ENCODE results near the gene REST. TPM values are rescaled to one million over a fixed set of nuclear protein-coding genes. Genes with fewer than 3 reads are reported as not detected.
A peak's percentile ranks its signal among the peaks of the same experiment; 100 is the strongest.

REST gene
- total RNA-seq, 1 experiment from 2014 or later = 56.6 TPM

- H3K27me3 Mint-ChIP-seq (ENCODE audit: insufficient read depth, unreplicated experiment) = no peaks in the 10 kb centered on the region
- ChIA-PET CTCF (no interaction called here), POLR2A (no interaction called here)
- intact Hi-C loops (cut with micrococcal nuclease; ENCODE audit: unreplicated experiment) = no loop called here
- no peak overlapping the region for H3K4me3 Mint-ChIP-seq (ENCODE audit: unreplicated experiment)
- no peak overlapping the region for H3K27ac Mint-ChIP-seq (ENCODE audit: unreplicated experiment)
- no peaks in the 10 kb centered on the region for H3K27me3 ChIP-seq (replicated peaks; ENCODE audit: control insufficient read depth, insufficient read depth, low read length)
- H3K36me3 Mint-ChIP-seq (ENCODE audit: insufficient read depth, unreplicated experiment) = peaks cover 69% of the 10 kb centered on the region
- H3K9me3 Mint-ChIP-seq (ENCODE audit: unreplicated experiment) = peaks cover 12% of the 10 kb centered on the region
- H3K36me3 ChIP-seq (ENCODE audit: control insufficient read depth, insufficient read depth, low read length) = peaks cover 4% of the 10 kb centered on the region
- no peak overlapping the region for H3K4me3 ChIP-seq (ENCODE audit: low read depth, low read length)
- 0 out of 2 replicates have a peak, but pooled peaks cover 6% of the 10 kb centered on the region for H3K9me3 ChIP-seq
- DNase-seq = no peak
- H3K4me1 Mint-ChIP-seq (ENCODE audit: low read depth, unreplicated experiment) = no peaks in the 10 kb centered on the region
- TF ChIP-seq CTCF (IDR thresholded peaks at IDR 0.05; ENCODE audit: insufficient read depth in 1 of 2, low read depth in 1 of 2, low read length in 1 of 2, severe bottlenecking in 1 of 2, unreplicated experiment in 1 of 2) = no peak
- no peaks in the 10 kb centered on the region for H3K4me1 ChIP-seq
- no TSS peak for BruUV-seq (replicated peaks)
Measured at GRCh38 chr4:56973336-56973735, 65.6 kb downstream of the REST start.

- Histone ChIP-seq H3K4me1 (no peaks in the 10 kb centered on the region), H3K27me3 (replicated peaks; ENCODE audit: control insufficient read depth, insufficient read depth, low read length) (no peaks in the 10 kb centered on the region), H3K36me3 (ENCODE audit: control insufficient read depth, insufficient read depth, low read length) (peaks cover 4% of the 10 kb centered on the region), H3K4me3 (ENCODE audit: low read depth, low read length) (peak overlapping the region; percentile 94), H3K9me3 (0 out of 2 replicates have a peak, but pooled peaks cover 6% of the 10 kb centered on the region)
- Mint-ChIP-seq H3K27ac (ENCODE audit: unreplicated experiment) (peak overlapping the region; percentile 69), H3K9me3 (ENCODE audit: unreplicated experiment) (peaks cover 12% of the 10 kb centered on the region), H3K4me3 (ENCODE audit: unreplicated experiment) (peak overlapping the region; percentile 99), H3K27me3 (ENCODE audit: insufficient read depth, unreplicated experiment) (no peaks in the 10 kb centered on the region), H3K4me1 (ENCODE audit: low read depth, unreplicated experiment) (peaks cover under 1% of the 10 kb centered on the region), H3K36me3 (ENCODE audit: insufficient read depth, unreplicated experiment) (peaks cover 60% of the 10 kb centered on the region)
- POLR2A ChIA-PET = no interaction called here
- CTCF ChIA-PET = interaction anchor here (0.6 to 1.6 kb wide), 3 partner anchors 62 to 215 kb away, joined by 3 to 13 read pairs (median 3); partner anchors contain the start of gene REST
- no TSS peak for BruUV-seq (replicated peaks)
- intact Hi-C loops (cut with micrococcal nuclease; ENCODE audit: unreplicated experiment) = no loop called here
- DNase-seq = no peak
- TF ChIP-seq CTCF (IDR thresholded peaks at IDR 0.05; ENCODE audit: insufficient read depth in 1 of 2, low read depth in 1 of 2, low read length in 1 of 2, severe bottlenecking in 1 of 2, unreplicated experiment in 1 of 2) = no peak
Measured at GRCh38 chr4:56976283-56976836, 68.7 kb downstream of the REST start.

DNA sequence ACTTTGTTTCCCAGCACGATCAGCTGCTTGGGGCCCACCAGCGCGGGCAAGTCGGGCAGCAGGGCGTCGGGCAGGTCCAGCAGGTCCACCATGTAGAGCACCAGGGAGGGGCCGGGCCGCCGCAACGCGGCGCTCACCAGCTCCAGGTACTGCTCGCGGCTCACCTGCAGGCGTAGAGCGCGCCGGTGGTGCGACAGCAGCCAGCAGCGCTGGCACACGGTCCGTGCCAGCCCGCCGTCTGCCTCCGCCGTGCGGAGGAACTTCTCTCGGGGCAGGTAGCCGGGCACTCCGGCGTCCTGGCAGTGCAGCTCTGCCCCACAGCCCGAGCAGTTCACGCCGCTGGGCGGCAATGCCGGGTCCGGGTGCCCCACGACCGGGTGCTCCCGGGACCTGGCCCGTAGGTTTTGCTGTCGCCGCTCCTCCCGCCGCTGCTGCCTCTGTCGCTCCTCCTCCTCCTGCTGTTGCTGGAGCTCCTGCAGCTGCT lies 69.2 kb downstream of the REST start:
- peak overlapping the region; percentile 94 for H3K4me3 ChIP-seq (ENCODE audit: low read depth, low read length)
- 0 out of 2 replicates have a peak, but pooled peaks cover 6% of the 10 kb centered on the region for H3K9me3 ChIP-seq
- H3K36me3 ChIP-seq (ENCODE audit: control insufficient read depth, insufficient read depth, low read length) = peaks cover 4% of the 10 kb centered on the region
- no peak for TF ChIP-seq CTCF (IDR thresholded peaks at IDR 0.05; ENCODE audit: insufficient read depth in 1 of 2, low read depth in 1 of 2, low read length in 1 of 2, severe bottlenecking in 1 of 2, unreplicated experiment in 1 of 2)
- no peaks in the 10 kb centered on the region for H3K4me1 ChIP-seq
- Mint-ChIP-seq H3K4me1 (ENCODE audit: low read depth, unreplicated experiment) (peaks cover 6% of the 10 kb centered on the region), H3K4me3 (ENCODE audit: unreplicated experiment) (peak overlapping the region; percentile 99), H3K27ac (ENCODE audit: unreplicated experiment) (peak overlapping the region; percentile 98), H3K36me3 (ENCODE audit: insufficient read depth, unreplicated experiment) (peaks cover 62% of the 10 kb centered on the region), H3K27me3 (ENCODE audit: insufficient read depth, unreplicated experiment) (no peaks in the 10 kb centered on the region), H3K9me3 (ENCODE audit: unreplicated experiment) (peaks cover 12% of the 10 kb centered on the region)
- BruUV-seq (replicated peaks) = TSS peak; percentile 30
- ChIA-PET POLR2A (interaction anchor here (0.5 to 1.1 kb wide), 6 partner anchors 26 to 590 kb away, joined by 4 to 10 read pairs (median 4); partner anchors contain the start of genes AASDH, PAICS and PPAT), CTCF (interaction anchor here (0.6 to 1.6 kb wide), 4 partner anchors 14 to 214 kb away, joined by 3 to 13 read pairs (median 3); partner anchors contain the start of gene REST)
- no peaks in the 10 kb centered on the region for H3K27me3 ChIP-seq (replicated peaks; ENCODE audit: control insufficient read depth, insufficient read depth, low read length)
- intact Hi-C loops (cut with micrococcal nuclease; ENCODE audit: unreplicated experiment) = loop anchor here (1.0 kb wide), 1 partner anchor 69 kb away; no protein-coding TSS in a partner anchor
- DNase-seq = peak; percentile 76 to 83
